Measurements from ENCODE around the gene DSG3. TPM values are rescaled to one million over a fixed set of nuclear protein-coding genes. Genes with fewer than 3 reads are reported as not detected.
A peak's percentile ranks its signal among the peaks of the same experiment; 100 is the strongest.

DSG3 gene
- total RNA-seq, 1 experiment from 2014 or later: 0.05 TPM

GRCh38 chr18:31490387-31490786 is 42.8 kb downstream of the DSG3 start:
- Histone ChIP-seq H2AFZ (ENCODE audit: low read depth, low read length, poor library complexity, severe bottlenecking) (peak overlapping the region; percentile 4), H3K36me3 (ENCODE audit: control insufficient read depth in 1 of 2, insufficient read depth in 2 of 2, low read length in 2 of 2) (no peaks in the 10 kb centered on the region), H3K27me3 (ENCODE audit: insufficient read depth, low read length) (no peaks in the 10 kb centered on the region), H3K9ac (ENCODE audit: low read length) (peak overlapping the region; percentile 46), H3K4me3 (replicated peaks in 1 of 2; ENCODE audit: low read depth in 1 of 2, low read length in 2 of 2) (peak overlapping the region in 1 of 2 experiments; percentile 29; a peak in 2 of 4 replicates), H3K9me2 (ENCODE audit: insufficient read depth) (no peaks in the 10 kb centered on the region), H3K4me2 (ENCODE audit: low read length) (peak overlapping the region; percentile 56), H4K20me1 (ENCODE audit: insufficient read depth) (no peaks in the 10 kb centered on the region), H3K79me2 (ENCODE audit: insufficient read depth, low read length) (no peaks in the 10 kb centered on the region), H3K9me3 (ENCODE audit: control insufficient read depth in 1 of 2, insufficient read depth in 1 of 2, low read depth in 1 of 2, low read length in 2 of 2) (no peaks in the 10 kb centered on the region), H3K27ac (ENCODE audit: low read depth, low read length) (peak overlapping the region; percentile 38; the same call in 1 of the 2 replicates), H3K4me1 (ENCODE audit: control insufficient read depth in 1 of 2, insufficient read depth in 2 of 2, low read length in 2 of 2) (peaks cover 26 to 61% of the 10 kb centered on the region in 2 experiments)
- ChIA-PET RAD21 (ENCODE audit: low non-redundant PET in 1 of 2, low total read pairs in 2 of 2, uncharacterized antibody in 2 of 2, unreplicated experiment in 2 of 2) (no interaction called here), CTCF (interaction anchor here (1.3 kb wide), 1 partner anchor 20 kb away, joined by 3 read pairs; no protein-coding TSS in a partner anchor), POLR2A (no interaction called here)
- DNase-seq (ENCODE audit: low read depth, low spot score) (no peak), ATAC-seq (peak; percentile 67)
- 0 out of 2 replicates have a peak, but pooled peaks have one; percentile 30 for TF ChIP-seq MAX (IDR thresholded peaks at IDR 0.05)
- TF ChIP-seq POLR2A (IDR thresholded peaks at IDR 0.05; ENCODE audit: borderline replicate concordance, extremely low read depth, insufficient read depth, insufficient read length): no peak
- peak; percentile 87 for TF ChIP-seq FOSL1 (IDR thresholded peaks at IDR 0.05; ENCODE audit: low read depth)
- TF ChIP-seq RAD21 (IDR thresholded peaks at IDR 0.05; ENCODE audit: low read depth): peak; percentile 11; the same call in 1 of the 2 replicates
- TF ChIP-seq ZNF274 (IDR thresholded peaks at IDR 0.05; ENCODE audit: low read depth, low read length): no peak
- TF ChIP-seq SP1 (IDR thresholded peaks at IDR 0.05; ENCODE audit: low read depth): peak; percentile 78
- TF ChIP-seq JUND (IDR thresholded peaks at IDR 0.05): peak; percentile 82
- peak; percentile 40; the same call in 1 of the 2 replicates for TF ChIP-seq CBX3 (IDR thresholded peaks at IDR 0.05; ENCODE audit: low read depth)
- TF ChIP-seq YY1 (IDR thresholded peaks at IDR 0.05; ENCODE audit: extremely low read depth, insufficient replicate concordance, low read depth, low read length): no peak
- TF ChIP-seq ATF3 (IDR thresholded peaks at IDR 0.05): 0 out of 2 replicates have a peak, but pooled peaks have one; percentile 7
- TF ChIP-seq POLR2AphosphoS5 (IDR thresholded peaks at IDR 0.05; ENCODE audit: low read depth, low read length): peak; percentile 35; the same call in 1 of the 2 replicates
- BruUV-seq (replicated peaks): no TSS peak
- intact Hi-C loops (cut with micrococcal nuclease): no loop called here
